Neural crest cell (in vitro differentiated cells): ENCODE data around the gene ZCCHC9. TPM values are rescaled to one million over a fixed set of nuclear protein-coding genes. Genes with fewer than 3 reads are reported as not detected.

Source experiments
- DNase-seq: peaks from one replicate; pipeline ENCODE4 v3.0.0; 2021; ENCODE audit warnings: low read depth, mixed read lengths, low spot score
- H3K27ac Mint-ChIP-seq: one replicate; pipeline ENCODE4 v1.8.0; 2021; ENCODE audit warnings: mild to moderate bottlenecking, mixed read lengths; ENCODE audit not compliant: unreplicated experiment
- H3K27me3 Mint-ChIP-seq: 2 replicates; pipeline ENCODE4 v1.8.0; 2021; ENCODE audit warnings: low read depth, mild to moderate bottlenecking, mixed read lengths
- H3K36me3 Mint-ChIP-seq: 2 replicates; pipeline ENCODE4 v1.8.0; 2021; ENCODE audit warnings: low read depth, mild to moderate bottlenecking, mixed read lengths
- H3K4me1 Mint-ChIP-seq: 2 replicates; pipeline ENCODE4 v1.8.0; 2021; ENCODE audit warnings: mixed read lengths
- H3K4me3 Mint-ChIP-seq: one replicate; pipeline ENCODE4 v1.8.0; 2021; ENCODE audit warnings: mild to moderate bottlenecking, mixed read lengths
- H3K9me3 Mint-ChIP-seq: 2 replicates; pipeline ENCODE4 v1.8.0; 2021; ENCODE audit warnings: mixed read lengths
- total RNA-seq: library from RNA; stranded (reverse); gene quantifications from 2 replicates; pipeline ENCODE4 v1.2.1, GENCODE V29; 2021
- TF ChIP-seq, protein P1 (sequence below): fragments of 200-600 bp; sonication (generic); conservative IDR thresholded peaks from 2 replicates; pipeline ENCODE4 v1.5.0; 2021; ENCODE audit warnings: antibody characterized with exemption, mild to moderate bottlenecking

Gene ZCCHC9
- total RNA-seq, 1 donor from 2014 or later: 31.3 TPM

DNA sequence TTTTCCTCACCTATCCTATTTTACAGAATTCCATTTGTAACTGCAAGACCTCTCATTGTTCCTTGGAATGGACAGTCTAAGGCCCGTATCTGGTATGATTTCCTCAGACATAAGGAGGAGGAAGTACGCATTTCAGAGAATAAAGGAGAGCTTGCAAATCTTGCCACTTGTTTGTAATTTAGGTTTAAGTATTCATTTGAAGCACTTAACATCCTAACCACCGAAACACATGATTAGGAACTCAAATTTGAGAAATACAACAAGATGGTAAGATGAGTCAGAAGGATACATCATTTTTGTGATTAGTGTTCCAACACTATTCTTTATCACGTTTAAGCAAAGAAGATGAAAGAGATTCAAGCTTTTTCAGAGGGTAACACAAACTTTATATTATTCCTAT lies 3.9 kb upstream of the ZCCHC9 start:
- H3K36me3 Mint-ChIP-seq: peaks cover 17% of the 10 kb centered on the region
- TF ChIP-seq, protein P1, sequence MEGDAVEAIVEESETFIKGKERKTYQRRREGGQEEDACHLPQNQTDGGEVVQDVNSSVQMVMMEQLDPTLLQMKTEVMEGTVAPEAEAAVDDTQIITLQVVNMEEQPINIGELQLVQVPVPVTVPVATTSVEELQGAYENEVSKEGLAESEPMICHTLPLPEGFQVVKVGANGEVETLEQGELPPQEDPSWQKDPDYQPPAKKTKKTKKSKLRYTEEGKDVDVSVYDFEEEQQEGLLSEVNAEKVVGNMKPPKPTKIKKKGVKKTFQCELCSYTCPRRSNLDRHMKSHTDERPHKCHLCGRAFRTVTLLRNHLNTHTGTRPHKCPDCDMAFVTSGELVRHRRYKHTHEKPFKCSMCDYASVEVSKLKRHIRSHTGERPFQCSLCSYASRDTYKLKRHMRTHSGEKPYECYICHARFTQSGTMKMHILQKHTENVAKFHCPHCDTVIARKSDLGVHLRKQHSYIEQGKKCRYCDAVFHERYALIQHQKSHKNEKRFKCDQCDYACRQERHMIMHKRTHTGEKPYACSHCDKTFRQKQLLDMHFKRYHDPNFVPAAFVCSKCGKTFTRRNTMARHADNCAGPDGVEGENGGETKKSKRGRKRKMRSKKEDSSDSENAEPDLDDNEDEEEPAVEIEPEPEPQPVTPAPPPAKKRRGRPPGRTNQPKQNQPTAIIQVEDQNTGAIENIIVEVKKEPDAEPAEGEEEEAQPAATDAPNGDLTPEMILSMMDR: no peak
- DNase-seq: no peak
- H3K9me3 Mint-ChIP-seq: peaks cover 8% of the 10 kb centered on the region
- no peaks in the 10 kb centered on the region for H3K27me3 Mint-ChIP-seq
- no peak overlapping the region for H3K27ac Mint-ChIP-seq
- H3K4me1 Mint-ChIP-seq: peaks cover 25% of the 10 kb centered on the region
- no peak overlapping the region for H3K4me3 Mint-ChIP-seq

DNA sequence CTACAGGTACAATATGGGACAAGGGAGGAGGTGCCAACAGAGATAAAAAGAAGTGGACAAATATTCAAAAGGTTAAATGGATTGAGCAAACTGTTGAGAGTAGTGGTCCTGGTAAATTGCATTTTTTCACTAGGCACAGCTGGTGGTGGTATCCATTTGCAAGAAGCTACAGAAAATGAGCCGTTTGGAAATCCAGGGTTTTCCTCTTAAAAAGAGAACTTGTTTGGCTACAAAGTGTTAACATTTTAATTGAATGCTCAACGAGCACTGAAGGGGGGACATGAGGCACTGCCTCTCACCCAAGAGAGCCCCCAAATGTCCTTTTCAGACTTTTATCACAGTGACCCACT lies 491 bp upstream of the ZCCHC9 start:
- DNase-seq: no peak
- Mint-ChIP-seq H3K4me3 (peak overlapping the region; percentile 92), H3K4me1 (peaks cover 29% of the 10 kb centered on the region), H3K36me3 (peaks cover 3% of the 10 kb centered on the region), H3K27me3 (no peaks in the 10 kb centered on the region), H3K27ac (peak overlapping the region; percentile 91), H3K9me3 (no peaks in the 10 kb centered on the region)
- TF ChIP-seq, protein P1: no peak

DNA sequence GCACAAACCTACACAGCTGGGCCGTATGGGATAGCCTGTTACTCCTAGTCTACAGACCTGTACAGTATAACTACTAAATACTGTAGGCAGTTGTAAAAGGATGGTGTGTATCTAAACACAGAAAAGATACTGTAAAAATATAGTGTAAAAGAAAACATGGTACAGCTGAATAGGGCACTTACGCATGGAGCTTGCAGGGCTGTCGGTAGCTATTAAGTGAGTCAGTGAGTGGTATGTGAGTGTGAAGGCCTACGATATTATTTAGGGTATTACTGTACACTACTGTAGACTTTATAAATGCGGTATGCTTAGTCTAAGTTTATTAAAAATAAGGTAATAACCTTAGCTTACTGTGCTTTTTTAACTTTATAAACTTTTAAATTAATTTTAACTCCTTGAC lies 1.2 kb downstream of the ZCCHC9 start:
- no peak for DNase-seq
- Mint-ChIP-seq H3K27ac (no peak overlapping the region), H3K4me1 (peaks cover 29% of the 10 kb centered on the region), H3K36me3 (no peaks in the 10 kb centered on the region), H3K9me3 (no peaks in the 10 kb centered on the region), H3K4me3 (peak overlapping the region; percentile 92), H3K27me3 (no peaks in the 10 kb centered on the region)
- TF ChIP-seq, protein P1: no peak

DNA sequence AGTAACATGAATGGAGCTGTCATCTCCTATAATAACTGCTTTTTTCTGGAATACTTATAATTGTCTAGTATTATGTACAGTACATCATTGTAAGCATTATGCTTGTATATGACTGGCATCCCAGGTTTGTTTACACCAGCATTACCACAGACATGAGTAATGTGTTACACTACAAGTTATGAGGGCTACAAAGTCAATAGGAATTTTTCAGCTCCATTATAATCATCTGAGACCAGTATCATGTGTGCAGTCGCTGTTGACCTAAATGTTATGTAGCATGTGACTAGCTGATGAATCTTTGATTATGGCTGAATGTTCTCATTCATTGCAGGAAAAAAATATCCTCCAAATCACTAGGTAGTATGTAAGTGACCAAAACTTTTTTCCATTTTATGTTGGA lies 2.2 kb downstream of the ZCCHC9 start:
- Mint-ChIP-seq H3K36me3 (no peaks in the 10 kb centered on the region), H3K27ac (no peak overlapping the region), H3K4me3 (peak overlapping the region; percentile 71), H3K9me3 (no peaks in the 10 kb centered on the region), H3K27me3 (no peaks in the 10 kb centered on the region), H3K4me1 (peaks cover 25% of the 10 kb centered on the region)
- no peak for DNase-seq
- TF ChIP-seq, protein P1: no peak

DNA sequence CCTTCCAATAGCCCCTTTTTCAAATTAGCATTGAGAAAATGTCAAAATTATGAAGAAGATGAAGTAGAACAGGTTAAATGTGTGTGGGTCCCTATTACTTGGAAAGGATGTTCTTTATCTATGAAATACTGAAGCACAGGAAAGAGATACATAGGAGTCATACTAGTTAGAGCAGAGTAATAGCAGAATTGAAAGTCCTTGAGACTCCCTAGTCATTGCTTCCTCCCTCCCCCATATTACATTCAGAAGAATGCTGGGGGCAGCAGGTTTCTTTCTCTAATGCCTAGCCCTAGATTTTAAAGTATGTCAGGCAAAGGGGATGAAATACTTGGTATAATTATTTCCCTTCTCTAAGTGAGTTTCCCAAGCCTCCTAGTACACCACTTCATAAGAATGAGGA lies 4.4 kb downstream of the ZCCHC9 start:
- H3K27ac Mint-ChIP-seq: no peak overlapping the region

More for the DNA sequence above, 4.4 kb downstream of the ZCCHC9 start:
- Mint-ChIP-seq H3K4me3 (peak overlapping the region; percentile 41), H3K27me3 (no peaks in the 10 kb centered on the region), H3K4me1 (peaks cover 8% of the 10 kb centered on the region), H3K9me3 (no peaks in the 10 kb centered on the region), H3K36me3 (no peaks in the 10 kb centered on the region)
- TF ChIP-seq, protein P1: no peak
- DNase-seq: no peak
